ENCODE data around the gene FAM241B. TPM values are rescaled to one million over a fixed set of nuclear protein-coding genes. Genes with fewer than 3 reads are reported as not detected.
A peak's percentile ranks its signal among the peaks of the same experiment; 100 is the strongest.

FAM241B gene
- total and polyA plus RNA-seq, 2 donors from 2014 or later: 7.6 to 23.7 TPM

- FAIRE-seq (no peak), DNase-seq (peak; percentile 40 to 87 (median 83))
- no peak overlapping the region for H3K9ac ChIP-seq (ENCODE audit: low read length in 3 of 3)
- H3K9me3 ChIP-seq (ENCODE audit: control insufficient read depth in 2 of 3, insufficient read depth in 1 of 3, low read length in 3 of 3): no peaks in the 10 kb centered on the region
- H3K36me3 ChIP-seq (ENCODE audit: control insufficient read depth in 2 of 3, insufficient read depth in 3 of 3, low read length in 3 of 3): no peaks in the 10 kb centered on the region
- no peak for TF ChIP-seq CTCF (IDR thresholded peaks at IDR 0.05; ENCODE audit: borderline replicate concordance, extremely low read depth, insufficient read depth)
- no peaks in the 10 kb centered on the region for H3K27me3 ChIP-seq (ENCODE audit: control insufficient read depth, insufficient read depth, low read length)
- H3K4me3 ChIP-seq (ENCODE audit: low read length in 3 of 3): no peak overlapping the region
- intact Hi-C loops (cut with DNase I): no loop called here
- H3K27ac ChIP-seq (ENCODE audit: low read depth in 2 of 2, low read length in 2 of 2): no peak overlapping the region
- no peaks in the 10 kb centered on the region for H3K4me1 ChIP-seq (ENCODE audit: control insufficient read depth in 2 of 3, insufficient read depth in 2 of 3, low read depth in 1 of 3, low read length in 3 of 3)
Measured at GRCh38 chr10:69646185-69647060, 16.4 kb downstream of the FAM241B start.

- TF ChIP-seq CTCF (IDR thresholded peaks at IDR 0.05; ENCODE audit: borderline replicate concordance, extremely low read depth, insufficient read depth): no peak
- DNase-seq: peak in 2 of 5 donors; percentile 5 to 22
- FAIRE-seq: no peak
Measured at GRCh38 chr10:69647126-69647525, 17.1 kb downstream of the FAM241B start.

GRCh38 chr10:69647819-69648218 lies 17.8 kb downstream of the FAM241B start:
- H3K9me3 ChIP-seq (ENCODE audit: control insufficient read depth in 2 of 3, insufficient read depth in 1 of 3, low read length in 3 of 3): no peaks in the 10 kb centered on the region
- peak in 2 of 5 donors; percentile 22 to 41 for DNase-seq
- no peaks in the 10 kb centered on the region for H3K36me3 ChIP-seq (ENCODE audit: control insufficient read depth in 2 of 3, insufficient read depth in 3 of 3, low read length in 3 of 3)
- H3K27ac ChIP-seq (ENCODE audit: low read depth in 2 of 2, low read length in 2 of 2): no peak overlapping the region
- no peak overlapping the region for H3K4me3 ChIP-seq (ENCODE audit: low read length in 3 of 3)
- FAIRE-seq: no peak
- H3K27me3 ChIP-seq (ENCODE audit: control insufficient read depth, insufficient read depth, low read length): no peaks in the 10 kb centered on the region
- H3K4me1 ChIP-seq (ENCODE audit: control insufficient read depth in 2 of 3, insufficient read depth in 2 of 3, low read depth in 1 of 3, low read length in 3 of 3): no peaks in the 10 kb centered on the region
- no peak for TF ChIP-seq CTCF (IDR thresholded peaks at IDR 0.05; ENCODE audit: borderline replicate concordance, extremely low read depth, insufficient read depth)
- intact Hi-C loops (cut with DNase I): no loop called here
- H3K9ac ChIP-seq (ENCODE audit: low read length in 3 of 3): no peak overlapping the region

More at GRCh38 chr10:69647126-69647525, 17.1 kb downstream of the FAM241B start:
- no peak overlapping the region for H3K27ac ChIP-seq (ENCODE audit: low read depth in 2 of 2, low read length in 2 of 2)
- intact Hi-C loops (cut with DNase I): no loop called here
- H3K36me3 ChIP-seq (ENCODE audit: control insufficient read depth in 2 of 3, insufficient read depth in 3 of 3, low read length in 3 of 3): no peaks in the 10 kb centered on the region
- no peaks in the 10 kb centered on the region for H3K27me3 ChIP-seq (ENCODE audit: control insufficient read depth, insufficient read depth, low read length)
- H3K9me3 ChIP-seq (ENCODE audit: control insufficient read depth in 2 of 3, insufficient read depth in 1 of 3, low read length in 3 of 3): no peaks in the 10 kb centered on the region
- H3K4me3 ChIP-seq (ENCODE audit: low read length in 3 of 3): no peak overlapping the region
- no peaks in the 10 kb centered on the region for H3K4me1 ChIP-seq (ENCODE audit: control insufficient read depth in 2 of 3, insufficient read depth in 2 of 3, low read depth in 1 of 3, low read length in 3 of 3)
- H3K9ac ChIP-seq (ENCODE audit: low read length in 3 of 3): no peak overlapping the region

Data from kidney (tissue), 14 donors.